ENCODE data around the gene EFNB3. TPM values are rescaled to one million over a fixed set of nuclear protein-coding genes. Genes with fewer than 3 reads are reported as not detected.

The EFNB3 gene
- total RNA-seq, 2 donors from 2014 or later = 0.33 to 0.78 TPM

GRCh38 chr17:7709031-7709430 lies 4.0 kb downstream of the EFNB3 start:
- H3K27me3 ChIP-seq = peaks cover 0 to 31% of the 10 kb centered on the region in 2 donors
- intact Hi-C loops (cut with DNase I) = no loop called here

GRCh38 chr17:7710301-7710700 lies 5.3 kb downstream of the EFNB3 start:
- no peak overlapping the region for H3K27ac ChIP-seq
- TF ChIP-seq POLR2A (IDR thresholded peaks at IDR 0.05) (no peak), CTCF (IDR thresholded peaks at IDR 0.05) (no peak)
- peaks cover 0 to 18% of the 10 kb centered on the region in 2 donors for H3K27me3 ChIP-seq
- DNase-seq (no peak), ATAC-seq (no peak)
- H3K4me3 ChIP-seq = no peak overlapping the region
- no peaks in the 10 kb centered on the region for H3K9me3 ChIP-seq
- intact Hi-C loops (cut with DNase I) = no loop called here
- 72 to 73% methylated on average over 7 of the region's 7 CpGs for WGBS, 2 donors
- H3K4me1 ChIP-seq = peaks cover 4% of the 10 kb centered on the region
- no peaks in the 10 kb centered on the region for H3K36me3 ChIP-seq (replicated peaks in 1 of 2; ENCODE audit: insufficient read depth in 1 of 2, low read depth in 2 of 2)

More at GRCh38 chr17:7709031-7709430, 4.0 kb downstream of the EFNB3 start:
- Histone ChIP-seq H3K27ac (no peak overlapping the region), H3K36me3 (replicated peaks in 1 of 2; ENCODE audit: insufficient read depth in 1 of 2, low read depth in 2 of 2) (no peaks in the 10 kb centered on the region), H3K4me1 (peaks cover 17% of the 10 kb centered on the region), H3K9me3 (no peaks in the 10 kb centered on the region), H3K4me3 (no peak overlapping the region)
- DNase-seq (no peak), ATAC-seq (no peak)
- 68 to 69% methylated on average over 5 to 8 of the region's 11 CpGs for WGBS, 2 donors
- TF ChIP-seq CTCF (IDR thresholded peaks at IDR 0.05) (no peak), POLR2A (IDR thresholded peaks at IDR 0.05) (no peak)

- Histone ChIP-seq H3K9me3 (no peaks in the 10 kb centered on the region), H3K27ac (no peak overlapping the region), H3K4me3 (no peak overlapping the region), H3K27me3 (peaks cover 0 to 10% of the 10 kb centered on the region in 2 donors), H3K4me1 (peaks cover 2% of the 10 kb centered on the region), H3K36me3 (replicated peaks in 1 of 2; ENCODE audit: insufficient read depth in 1 of 2, low read depth in 2 of 2) (no peaks in the 10 kb centered on the region)
- intact Hi-C loops (cut with DNase I) = no loop called here
- TF ChIP-seq POLR2A (IDR thresholded peaks at IDR 0.05) (no peak), CTCF (IDR thresholded peaks at IDR 0.05) (peak in 1 of 7 experiments; percentile 20)
- no peak for ATAC-seq
- 75 to 77% methylated on average over 7 of the region's 7 CpGs for WGBS, 2 donors
- DNase-seq = no peak
Observed at GRCh38 chr17:7711051-7711755, 6.2 kb downstream of the EFNB3 start.

- H3K27me3 ChIP-seq = peaks cover 0 to 10% of the 10 kb centered on the region in 2 donors
- ATAC-seq (no peak), DNase-seq (no peak)
- H3K4me1 ChIP-seq = peaks cover 12% of the 10 kb centered on the region
- H3K9me3 ChIP-seq = no peaks in the 10 kb centered on the region
- no peak overlapping the region for H3K4me3 ChIP-seq
- TF ChIP-seq CTCF (IDR thresholded peaks at IDR 0.05) = no peak
- no peak for TF ChIP-seq POLR2A (IDR thresholded peaks at IDR 0.05)
- H3K36me3 ChIP-seq (replicated peaks in 1 of 2; ENCODE audit: insufficient read depth in 1 of 2, low read depth in 2 of 2) = no peaks in the 10 kb centered on the region
- intact Hi-C loops (cut with DNase I) = no loop called here
- H3K27ac ChIP-seq = no peak overlapping the region
- 7 to 13% methylated on average over 6 to 19 of the region's 19 CpGs for WGBS, 2 donors
Observed at GRCh38 chr17:7712111-7712771, 7.2 kb downstream of the EFNB3 start.
